HEK293 (cell line): Measurements from ENCODE around the gene CALHM3.
A peak's percentile ranks its signal among the peaks of the same experiment; 100 is the strongest.
"Not testable (repeated sequence)": the region's sequence is repeated elsewhere in the genome, so short reads cannot be mapped to it uniquely, and the experiment has no call there.

ENCODE experiments used
- CTCF ChIA-PET: fragments of 350-600 bp; formaldehyde crosslinking; extraction: SDS; loops from one replicate; lab custom pipeline; 2021; ENCODE audit warnings: antibody characterized with exemption; lab: Yijun Ruan, JAX
- POLR2A ChIA-PET: fragments of 300-600 bp; formaldehyde crosslinking; extraction: SDS; loops from one replicate; lab custom pipeline; 2020; ENCODE audit warnings: antibody characterized with exemption, inconsistent platforms; lab: Yijun Ruan, JAX
- H3K27ac ChIP-seq: fragments of 200-500 bp; sonication (Bioruptor generic); 2 replicates; pipeline ENCODE4 v1.5.1; 2014; ENCODE audit warnings: low read depth, low read length, control low read depth, inconsistent platforms; ENCODE audit errors: extremely low read depth
- H3K36me3 ChIP-seq, 2 experiments: fragments of 200-500 bp in 1 of 2; sonication (Bioruptor generic) in 1 of 2; 1 replicate in 1 of 2; 2 replicates in 1 of 2; pipeline ENCODE4 v1.5.1; 2014 to 2017; ENCODE audit warnings: inconsistent platforms in 2 of 2, low read length in 2 of 2; ENCODE audit not compliant: control insufficient read depth in 2 of 2, insufficient read depth in 1 of 2
- H3K4me1 ChIP-seq: fragments of 200-500 bp; sonication (Bioruptor generic); 2 replicates; pipeline ENCODE4 v1.5.1; 2014; ENCODE audit warnings: mild to moderate bottlenecking, low read length, inconsistent platforms; ENCODE audit not compliant: control insufficient read depth, insufficient read depth
- H3K4me3 ChIP-seq: 2 replicates; pipeline ENCODE4 v1.5.1; 2011; ENCODE audit warnings: low read depth, mild to moderate bottlenecking, control low read depth, low read length, moderate library complexity
- H3K9me3 ChIP-seq: fragments of 200-500 bp; sonication (Bioruptor generic); 2 replicates; pipeline ENCODE4 v1.5.1; 2014; ENCODE audit warnings: low read depth, low read length, inconsistent platforms; ENCODE audit not compliant: control insufficient read depth, insufficient read depth
- GLIS1 ChIP-seq: fragments of 450-650 bp; formaldehyde crosslinking; IDR thresholded peaks from 2 replicates; pipeline ENCODE4 v1.5.1; 2016; ENCODE audit warnings: missing biosample characterization, missing genetic modification characterization
- HOXC10 ChIP-seq: sonication (generic); formaldehyde crosslinking; IDR thresholded peaks from 2 replicates; pipeline ENCODE4 v1.8.1; 2023; ENCODE audit warnings: mild to moderate bottlenecking, missing genetic modification reagents
- KLF8 ChIP-seq: fragments of 450-650 bp; formaldehyde crosslinking; IDR thresholded peaks from 2 replicates; pipeline ENCODE4 v1.5.1; 2016; ENCODE audit warnings: missing biosample characterization, missing genetic modification characterization
- MEIS1 ChIP-seq: sonication (generic); formaldehyde crosslinking; IDR thresholded peaks from 2 replicates; pipeline ENCODE4 v1.8.1; 2022; ENCODE audit warnings: missing genetic modification reagents, mild to moderate bottlenecking, borderline replicate concordance
- SP3 ChIP-seq: fragments of 450-650 bp; formaldehyde crosslinking; IDR thresholded peaks from 2 replicates; pipeline ENCODE4 v1.5.1; 2016; ENCODE audit warnings: missing biosample characterization, missing genetic modification characterization
- SP7 ChIP-seq: fragments of 450-650 bp; formaldehyde crosslinking; IDR thresholded peaks from 2 replicates; pipeline ENCODE4 v1.5.1; 2016; ENCODE audit warnings: missing biosample characterization, missing genetic modification characterization
- YY2 ChIP-seq: fragments of 450-650 bp; formaldehyde crosslinking; IDR thresholded peaks from 2 replicates; pipeline ENCODE4 v1.5.1; 2016; ENCODE audit warnings: missing biosample characterization, missing genetic modification characterization
- ZBTB21 ChIP-seq: fragments of 450-650 bp; formaldehyde crosslinking; IDR thresholded peaks from 2 replicates; pipeline ENCODE4 v1.5.1; 2017; ENCODE audit warnings: missing biosample characterization, missing genetic modification characterization
- ZNF133 ChIP-seq: fragments of 450-650 bp; formaldehyde crosslinking; IDR thresholded peaks from 2 replicates; pipeline ENCODE4 v1.5.1; 2016; ENCODE audit warnings: missing biosample characterization, missing genetic modification characterization
- ZNF175 ChIP-seq: fragments of 450-650 bp; formaldehyde crosslinking; IDR thresholded peaks from 2 replicates; pipeline ENCODE4 v1.5.1; 2016; ENCODE audit warnings: missing biosample characterization, missing genetic modification characterization
- ZNF214 ChIP-seq: fragments of 450-650 bp; formaldehyde crosslinking; IDR thresholded peaks from 2 replicates; pipeline ENCODE4 v1.5.1; 2017; ENCODE audit warnings: missing biosample characterization, mild to moderate bottlenecking, missing genetic modification characterization, borderline replicate concordance
- ZNF366 ChIP-seq: fragments of 450-650 bp; formaldehyde crosslinking; conservative IDR thresholded peaks from 2 replicates; pipeline ENCODE4 v1.5.1; 2016; ENCODE audit warnings: missing biosample characterization, missing genetic modification characterization
- ZNF529 ChIP-seq: fragments of 450-650 bp; formaldehyde crosslinking; IDR thresholded peaks from 2 replicates; pipeline ENCODE4 v1.5.1; 2017; ENCODE audit warnings: missing genetic modification characterization, missing biosample characterization; ENCODE audit not compliant: insufficient replicate concordance
- ZNF623 ChIP-seq: fragments of 450-650 bp; formaldehyde crosslinking; IDR thresholded peaks from 2 replicates; pipeline ENCODE4 v1.5.1; 2016; ENCODE audit warnings: missing biosample characterization, missing genetic modification characterization
- ZNF626 ChIP-seq: fragments of 450-650 bp; sonication (Bioruptor Pico); formaldehyde crosslinking; IDR thresholded peaks from 2 replicates; pipeline ENCODE4 v1.5.1; 2018; ENCODE audit warnings: missing biosample characterization, missing genetic modification characterization, inconsistent platforms
- ZNF660 ChIP-seq: fragments of 450-650 bp; IDR thresholded peaks from 2 replicates; pipeline ENCODE4 v1.5.1; 2018; ENCODE audit warnings: missing biosample characterization, mild to moderate bottlenecking, missing genetic modification characterization
- ZNF843 ChIP-seq: fragments of 450-650 bp; formaldehyde crosslinking; IDR thresholded peaks from 2 replicates; pipeline ENCODE4 v1.5.1; 2016; ENCODE audit warnings: missing biosample characterization, missing genetic modification characterization
- TF ChIP-seq, protein P1 (sequence below): fragments of 450-650 bp; formaldehyde crosslinking; IDR thresholded peaks from 2 replicates; pipeline ENCODE4 v1.5.1; 2016; ENCODE audit warnings: missing biosample characterization, missing genetic modification characterization
- TF ChIP-seq, protein P2 (sequence below): fragments of 450-650 bp; formaldehyde crosslinking; IDR thresholded peaks from 2 replicates; pipeline ENCODE4 v1.5.1; 2017; ENCODE audit warnings: missing biosample characterization, missing genetic modification characterization
- TF ChIP-seq, protein P3 (sequence below): fragments of 450-650 bp; formaldehyde crosslinking; IDR thresholded peaks from 2 replicates; pipeline ENCODE4 v1.5.1; 2016; ENCODE audit warnings: missing biosample characterization, missing genetic modification characterization
- TF ChIP-seq, protein P4 (sequence below): fragments of 450-650 bp; formaldehyde crosslinking; IDR thresholded peaks from 2 replicates; pipeline ENCODE4 v1.5.1; 2017; ENCODE audit warnings: missing biosample characterization, missing genetic modification characterization
- TF ChIP-seq, protein P5 (sequence below): fragments of 450-650 bp; formaldehyde crosslinking; IDR thresholded peaks from 2 replicates; pipeline ENCODE4 v1.5.1; 2017; ENCODE audit warnings: missing biosample characterization, missing genetic modification characterization

Gene CALHM3

DNA sequence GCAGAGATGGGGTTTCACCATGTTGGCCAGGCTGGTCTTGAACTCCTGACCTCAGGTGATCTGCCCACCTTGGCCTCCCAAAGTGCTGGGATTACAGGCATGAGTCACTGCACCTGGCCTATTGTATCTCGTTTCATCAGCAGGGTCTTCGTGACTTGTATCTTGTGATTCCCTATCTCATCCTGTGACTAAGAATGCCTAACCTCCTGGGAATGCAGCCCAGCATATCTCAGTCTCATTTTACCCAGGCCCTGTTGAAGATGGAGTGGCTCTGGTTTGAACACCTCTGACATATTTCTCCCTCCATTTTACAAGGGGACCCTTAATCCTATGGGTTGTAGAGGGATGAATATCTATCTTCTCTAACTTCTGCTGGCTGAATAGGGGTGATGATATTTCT, 48.4 kb upstream of the CALHM3 start:
- H3K4me1 ChIP-seq, H3K36me3 ChIP-seq, CTCF ChIA-PET, H3K27ac ChIP-seq, POLR2A ChIA-PET: not testable (repeated sequence)
- peak; percentile 61; the same call in 1 of the 2 replicates for TF ChIP-seq SP3 (tag by site-specific recombination)
- TF ChIP-seq, protein P1, sequence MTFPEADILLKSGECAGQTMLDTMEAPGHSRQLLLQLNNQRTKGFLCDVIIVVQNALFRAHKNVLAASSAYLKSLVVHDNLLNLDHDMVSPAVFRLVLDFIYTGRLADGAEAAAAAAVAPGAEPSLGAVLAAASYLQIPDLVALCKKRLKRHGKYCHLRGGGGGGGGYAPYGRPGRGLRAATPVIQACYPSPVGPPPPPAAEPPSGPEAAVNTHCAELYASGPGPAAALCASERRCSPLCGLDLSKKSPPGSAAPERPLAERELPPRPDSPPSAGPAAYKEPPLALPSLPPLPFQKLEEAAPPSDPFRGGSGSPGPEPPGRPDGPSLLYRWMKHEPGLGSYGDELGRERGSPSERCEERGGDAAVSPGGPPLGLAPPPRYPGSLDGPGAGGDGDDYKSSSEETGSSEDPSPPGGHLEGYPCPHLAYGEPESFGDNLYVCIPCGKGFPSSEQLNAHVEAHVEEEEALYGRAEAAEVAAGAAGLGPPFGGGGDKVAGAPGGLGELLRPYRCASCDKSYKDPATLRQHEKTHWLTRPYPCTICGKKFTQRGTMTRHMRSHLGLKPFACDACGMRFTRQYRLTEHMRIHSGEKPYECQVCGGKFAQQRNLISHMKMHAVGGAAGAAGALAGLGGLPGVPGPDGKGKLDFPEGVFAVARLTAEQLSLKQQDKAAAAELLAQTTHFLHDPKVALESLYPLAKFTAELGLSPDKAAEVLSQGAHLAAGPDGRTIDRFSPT (tag by site-specific recombination), result 0 out of 2 replicates have a peak, but pooled peaks have one; percentile 52
- TF ChIP-seq ZNF366, result peak; percentile 60
- TF ChIP-seq KLF8 (tag by site-specific recombination), result peak; percentile 54; the same call in 1 of the 2 replicates
- peak; percentile 18; the same call in 1 of the 2 replicates for TF ChIP-seq SP7 (tag by site-specific recombination)
- TF ChIP-seq, all 188 proteins: peak for 5; not testable (repeated sequence) for 183
- not testable (repeated sequence) for H3K4me3 ChIP-seq, H3K9me3 ChIP-seq

DNA sequence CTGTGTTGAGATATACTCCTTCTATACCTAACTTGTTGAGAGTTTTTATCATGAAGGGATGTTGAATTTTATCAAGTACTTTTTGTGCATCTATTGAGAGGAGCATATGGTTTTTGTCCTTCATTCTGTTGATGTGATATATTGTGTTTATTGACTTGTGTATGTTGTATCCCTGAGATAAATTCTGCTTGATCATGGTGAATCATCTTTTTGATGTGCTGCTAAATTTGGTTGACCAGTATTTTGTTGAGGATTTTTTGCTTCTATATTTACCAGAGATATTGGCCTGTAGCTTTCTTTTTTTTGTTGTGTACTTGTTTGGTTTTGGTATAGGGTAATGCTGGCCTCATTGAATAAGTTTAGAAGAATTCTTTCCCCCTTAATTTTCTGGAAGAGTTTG, 46.9 kb upstream of the CALHM3 start:
- no peaks in the 10 kb centered on the region for H3K4me1 ChIP-seq
- CTCF ChIA-PET, result no interaction called here
- H3K27ac ChIP-seq, result no peak overlapping the region
- H3K36me3 ChIP-seq, result no peaks in the 10 kb centered on the region; a peak in 1 of 3 replicates
- H3K4me3 ChIP-seq, result no peak overlapping the region
- TF ChIP-seq ZBTB21 (tag by site-specific recombination), result no peak
- TF ChIP-seq YY2 (tag by site-specific recombination), result no peak
- H3K9me3 ChIP-seq, result no peaks in the 10 kb centered on the region
- POLR2A ChIA-PET, result interaction anchor here (0.6 kb wide), 2 partner anchors 33 to 137 kb away, joined by 3 to 4 read pairs; no protein-coding TSS in a partner anchor

DNA sequence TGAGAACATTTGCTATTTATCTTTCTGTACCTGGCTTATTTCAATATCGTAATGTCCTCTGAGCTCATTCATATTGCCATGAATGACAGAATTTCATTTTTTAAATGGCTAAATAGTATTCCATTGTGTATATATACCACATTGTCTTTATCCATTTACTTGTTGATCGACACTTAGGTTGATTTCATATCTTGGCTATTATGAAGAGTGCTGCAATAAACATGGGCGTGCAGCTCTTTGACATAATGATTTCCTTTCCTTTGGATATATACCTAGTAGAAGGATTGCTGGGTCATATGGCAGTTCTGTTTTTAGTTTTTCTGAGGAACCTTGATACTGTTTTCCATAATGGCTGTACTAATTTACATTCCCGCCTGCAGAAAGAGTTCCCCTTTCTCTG, 44.6 kb upstream of the CALHM3 start:
- POLR2A ChIA-PET, result no interaction called here
- H3K4me1 ChIP-seq, result no peaks in the 10 kb centered on the region
- CTCF ChIA-PET, result interaction anchor here (0.9 kb wide), 1 partner anchor 19 kb away, joined by 7 read pairs; no protein-coding TSS in a partner anchor
- TF ChIP-seq ZNF660 (tag by site-specific recombination), result no peak
- TF ChIP-seq HOXC10 (CRISPR knock-in tag), result no peak
- TF ChIP-seq, protein P2, sequence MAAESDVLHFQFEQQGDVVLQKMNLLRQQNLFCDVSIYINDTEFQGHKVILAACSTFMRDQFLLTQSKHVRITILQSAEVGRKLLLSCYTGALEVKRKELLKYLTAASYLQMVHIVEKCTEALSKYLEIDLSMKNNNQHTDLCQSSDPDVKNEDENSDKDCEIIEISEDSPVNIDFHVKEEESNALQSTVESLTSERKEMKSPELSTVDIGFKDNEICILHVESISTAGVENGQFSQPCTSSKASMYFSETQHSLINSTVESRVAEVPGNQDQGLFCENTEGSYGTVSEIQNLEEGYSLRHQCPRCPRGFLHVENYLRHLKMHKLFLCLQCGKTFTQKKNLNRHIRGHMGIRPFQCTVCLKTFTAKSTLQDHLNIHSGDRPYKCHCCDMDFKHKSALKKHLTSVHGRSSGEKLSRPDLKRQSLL (tag by site-specific recombination), result no peak
- TF ChIP-seq, protein P3, sequence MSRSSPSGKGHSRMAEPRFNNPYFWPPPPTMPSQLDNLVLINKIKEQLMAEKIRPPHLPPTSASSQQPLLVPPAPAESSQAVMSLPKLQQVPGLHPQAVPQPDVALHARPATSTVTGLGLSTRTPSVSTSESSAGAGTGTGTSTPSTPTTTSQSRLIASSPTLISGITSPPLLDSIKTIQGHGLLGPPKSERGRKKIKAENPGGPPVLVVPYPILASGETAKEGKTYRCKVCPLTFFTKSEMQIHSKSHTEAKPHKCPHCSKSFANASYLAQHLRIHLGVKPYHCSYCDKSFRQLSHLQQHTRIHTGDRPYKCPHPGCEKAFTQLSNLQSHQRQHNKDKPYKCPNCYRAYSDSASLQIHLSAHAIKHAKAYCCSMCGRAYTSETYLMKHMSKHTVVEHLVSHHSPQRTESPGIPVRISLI (tag by site-specific recombination), result no peak
- no peak for TF ChIP-seq GLIS1
- no peak for TF ChIP-seq ZNF133 (tag by site-specific recombination)
- TF ChIP-seq ZNF175 (tag by site-specific recombination), result no peak
- TF ChIP-seq ZNF843 (tag by site-specific recombination), result no peak
- TF ChIP-seq ZNF214 (tag by site-specific recombination), result no peak
- TF ChIP-seq ZNF623, result no peak
- TF ChIP-seq, protein P4, sequence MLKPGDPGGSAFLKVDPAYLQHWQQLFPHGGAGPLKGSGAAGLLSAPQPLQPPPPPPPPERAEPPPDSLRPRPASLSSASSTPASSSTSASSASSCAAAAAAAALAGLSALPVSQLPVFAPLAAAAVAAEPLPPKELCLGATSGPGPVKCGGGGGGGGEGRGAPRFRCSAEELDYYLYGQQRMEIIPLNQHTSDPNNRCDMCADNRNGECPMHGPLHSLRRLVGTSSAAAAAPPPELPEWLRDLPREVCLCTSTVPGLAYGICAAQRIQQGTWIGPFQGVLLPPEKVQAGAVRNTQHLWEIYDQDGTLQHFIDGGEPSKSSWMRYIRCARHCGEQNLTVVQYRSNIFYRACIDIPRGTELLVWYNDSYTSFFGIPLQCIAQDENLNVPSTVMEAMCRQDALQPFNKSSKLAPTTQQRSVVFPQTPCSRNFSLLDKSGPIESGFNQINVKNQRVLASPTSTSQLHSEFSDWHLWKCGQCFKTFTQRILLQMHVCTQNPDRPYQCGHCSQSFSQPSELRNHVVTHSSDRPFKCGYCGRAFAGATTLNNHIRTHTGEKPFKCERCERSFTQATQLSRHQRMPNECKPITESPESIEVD (tag by site-specific recombination), result no peak
- TF ChIP-seq, protein P5, sequence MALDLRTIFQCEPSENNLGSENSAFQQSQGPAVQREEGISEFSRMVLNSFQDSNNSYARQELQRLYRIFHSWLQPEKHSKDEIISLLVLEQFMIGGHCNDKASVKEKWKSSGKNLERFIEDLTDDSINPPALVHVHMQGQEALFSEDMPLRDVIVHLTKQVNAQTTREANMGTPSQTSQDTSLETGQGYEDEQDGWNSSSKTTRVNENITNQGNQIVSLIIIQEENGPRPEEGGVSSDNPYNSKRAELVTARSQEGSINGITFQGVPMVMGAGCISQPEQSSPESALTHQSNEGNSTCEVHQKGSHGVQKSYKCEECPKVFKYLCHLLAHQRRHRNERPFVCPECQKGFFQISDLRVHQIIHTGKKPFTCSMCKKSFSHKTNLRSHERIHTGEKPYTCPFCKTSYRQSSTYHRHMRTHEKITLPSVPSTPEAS (tag by site-specific recombination), result no peak
- no peak for TF ChIP-seq MEIS1 (CRISPR knock-in tag)
- TF ChIP-seq ZNF626 (tag by site-specific recombination), result no peak
- no peak for TF ChIP-seq ZNF529 (tag by site-specific recombination)
- no peaks in the 10 kb centered on the region for H3K36me3 ChIP-seq
- no peaks in the 10 kb centered on the region for H3K9me3 ChIP-seq
- H3K27ac ChIP-seq, result no peak overlapping the region
- H3K4me3 ChIP-seq, result no peak overlapping the region

DNA sequence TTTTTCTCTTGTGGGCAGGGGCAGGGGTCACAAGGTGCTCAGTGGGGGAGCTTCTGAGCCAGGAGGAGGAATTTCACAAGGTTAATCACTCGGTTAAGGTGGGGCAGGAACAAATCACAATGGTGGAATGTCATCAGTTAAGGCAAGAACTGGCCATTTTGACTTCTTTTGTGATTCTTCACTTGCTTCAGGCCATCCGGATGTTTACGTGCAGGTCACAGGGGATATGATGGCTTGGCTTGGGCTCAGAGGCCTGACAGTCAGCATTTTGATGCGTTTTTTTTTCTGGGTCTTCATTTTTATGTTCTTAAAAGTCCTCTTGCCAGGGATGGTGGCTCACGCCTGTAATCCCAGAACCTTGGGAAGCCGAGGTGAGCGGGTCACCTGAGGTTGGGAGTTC, 43.0 kb upstream of the CALHM3 start:
- H3K36me3 ChIP-seq, H3K4me1 ChIP-seq, POLR2A ChIA-PET, H3K9me3 ChIP-seq, H3K4me3 ChIP-seq, H3K27ac ChIP-seq, CTCF ChIA-PET: not testable (repeated sequence)
